ENCODE measurements around the gene RWDD4. TPM values are rescaled to one million over a fixed set of nuclear protein-coding genes. Genes with fewer than 3 reads are reported as not detected.

The RWDD4 gene
- total RNA-seq, 1 experiment from 2014 or later = 33.8 TPM

DNA sequence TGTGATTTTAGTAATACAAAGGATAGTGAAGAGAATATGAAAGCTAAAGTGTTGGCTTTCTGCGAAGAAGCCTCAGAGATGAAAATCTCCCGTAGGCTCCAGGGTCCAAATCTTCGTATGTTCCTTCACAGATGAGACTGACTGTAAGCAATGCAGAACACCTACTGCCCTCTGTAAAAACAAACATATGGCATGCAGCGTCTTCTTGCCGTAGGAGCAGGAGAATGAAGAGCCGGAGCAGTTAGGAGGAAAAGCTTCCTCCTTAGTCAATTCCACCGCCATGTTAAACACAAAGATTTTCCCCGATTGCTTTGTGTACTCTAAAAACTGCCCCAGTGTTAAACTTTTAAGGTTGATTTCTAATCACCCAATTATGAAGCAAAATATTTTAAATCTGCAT is 22.5 kb downstream of the RWDD4 start:
- POLR2A ChIA-PET (ENCODE audit: low non-redundant PET) = interaction anchor here (0.6 kb wide), 1 partner anchor 1943 kb away, joined by 3 read pairs; no protein-coding TSS in a partner anchor
- TF ChIP-seq EZH2 (IDR thresholded peaks at IDR 0.05; ENCODE audit: borderline replicate concordance, low read depth, low read length, poor library complexity, severe bottlenecking) = no peak
- TF ChIP-seq, protein P1, sequence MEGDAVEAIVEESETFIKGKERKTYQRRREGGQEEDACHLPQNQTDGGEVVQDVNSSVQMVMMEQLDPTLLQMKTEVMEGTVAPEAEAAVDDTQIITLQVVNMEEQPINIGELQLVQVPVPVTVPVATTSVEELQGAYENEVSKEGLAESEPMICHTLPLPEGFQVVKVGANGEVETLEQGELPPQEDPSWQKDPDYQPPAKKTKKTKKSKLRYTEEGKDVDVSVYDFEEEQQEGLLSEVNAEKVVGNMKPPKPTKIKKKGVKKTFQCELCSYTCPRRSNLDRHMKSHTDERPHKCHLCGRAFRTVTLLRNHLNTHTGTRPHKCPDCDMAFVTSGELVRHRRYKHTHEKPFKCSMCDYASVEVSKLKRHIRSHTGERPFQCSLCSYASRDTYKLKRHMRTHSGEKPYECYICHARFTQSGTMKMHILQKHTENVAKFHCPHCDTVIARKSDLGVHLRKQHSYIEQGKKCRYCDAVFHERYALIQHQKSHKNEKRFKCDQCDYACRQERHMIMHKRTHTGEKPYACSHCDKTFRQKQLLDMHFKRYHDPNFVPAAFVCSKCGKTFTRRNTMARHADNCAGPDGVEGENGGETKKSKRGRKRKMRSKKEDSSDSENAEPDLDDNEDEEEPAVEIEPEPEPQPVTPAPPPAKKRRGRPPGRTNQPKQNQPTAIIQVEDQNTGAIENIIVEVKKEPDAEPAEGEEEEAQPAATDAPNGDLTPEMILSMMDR (conservative IDR thresholded peaks at IDR 0.05; ENCODE audit: low read depth, low read length) = no peak
- no peak overlapping the region for H3K27ac ChIP-seq (ENCODE audit: low read depth, low read length, poor library complexity, severe bottlenecking)
- H3K36me3 ChIP-seq (ENCODE audit: insufficient read depth, low read length, poor library complexity, severe bottlenecking) = no peaks in the 10 kb centered on the region
- H3K4me3 ChIP-seq (ENCODE audit: low read depth, low read length, poor library complexity, severe bottlenecking) = no peak overlapping the region
- H3K9me3 ChIP-seq (ENCODE audit: low read depth, low read length, poor library complexity, severe bottlenecking) = no peaks in the 10 kb centered on the region
- no TSS peak for BruUV-seq (replicated peaks)
- no peak for DNase-seq (ENCODE audit: low spot score)
- H3K27me3 ChIP-seq (replicated peaks; ENCODE audit: insufficient read depth, low read depth, low read length, poor library complexity) = no peaks in the 10 kb centered on the region
- CTCF ChIA-PET = no interaction called here
- no peaks in the 10 kb centered on the region for H3K4me1 ChIP-seq (ENCODE audit: insufficient read depth, low read length, poor library complexity, severe bottlenecking)
- intact Hi-C loops (cut with micrococcal nuclease; ENCODE audit: unreplicated experiment) = no loop called here

DNA sequence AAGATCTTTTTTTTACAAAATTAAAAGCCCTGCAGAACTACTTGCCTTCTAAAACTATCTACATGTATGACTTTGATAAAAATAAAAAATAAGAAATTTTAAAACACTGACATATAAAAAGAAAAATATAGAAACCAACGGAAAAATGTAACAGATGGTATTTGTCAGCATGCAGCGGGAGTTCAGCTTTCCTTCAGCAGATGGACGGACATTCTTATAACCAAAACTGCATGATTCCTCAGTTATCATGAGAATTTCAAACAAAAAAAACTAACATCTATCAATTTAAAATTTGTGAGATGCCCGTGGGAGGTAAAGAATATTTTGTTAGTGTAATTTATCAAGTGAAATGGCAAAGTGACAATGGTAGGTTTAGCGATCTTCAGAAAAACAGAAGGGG is 23.2 kb downstream of the RWDD4 start:
- H3K27me3 ChIP-seq (replicated peaks; ENCODE audit: insufficient read depth, low read depth, low read length, poor library complexity) = no peaks in the 10 kb centered on the region
- CTCF ChIA-PET = no interaction called here
- no peak overlapping the region for H3K4me3 ChIP-seq (ENCODE audit: low read depth, low read length, poor library complexity, severe bottlenecking)
- intact Hi-C loops (cut with micrococcal nuclease; ENCODE audit: unreplicated experiment) = no loop called here
- TF ChIP-seq, protein P1 (conservative IDR thresholded peaks at IDR 0.05; ENCODE audit: low read depth, low read length) = no peak
- TF ChIP-seq EZH2 (IDR thresholded peaks at IDR 0.05; ENCODE audit: borderline replicate concordance, low read depth, low read length, poor library complexity, severe bottlenecking) = no peak
- H3K36me3 ChIP-seq (ENCODE audit: insufficient read depth, low read length, poor library complexity, severe bottlenecking) = no peaks in the 10 kb centered on the region
- BruUV-seq (replicated peaks) = no TSS peak
- H3K9me3 ChIP-seq (ENCODE audit: low read depth, low read length, poor library complexity, severe bottlenecking) = no peaks in the 10 kb centered on the region
- no peaks in the 10 kb centered on the region for H3K4me1 ChIP-seq (ENCODE audit: insufficient read depth, low read length, poor library complexity, severe bottlenecking)
- no peak for DNase-seq (ENCODE audit: low spot score)
- POLR2A ChIA-PET (ENCODE audit: low non-redundant PET) = no interaction called here
- H3K27ac ChIP-seq (ENCODE audit: low read depth, low read length, poor library complexity, severe bottlenecking) = no peak overlapping the region

DNA sequence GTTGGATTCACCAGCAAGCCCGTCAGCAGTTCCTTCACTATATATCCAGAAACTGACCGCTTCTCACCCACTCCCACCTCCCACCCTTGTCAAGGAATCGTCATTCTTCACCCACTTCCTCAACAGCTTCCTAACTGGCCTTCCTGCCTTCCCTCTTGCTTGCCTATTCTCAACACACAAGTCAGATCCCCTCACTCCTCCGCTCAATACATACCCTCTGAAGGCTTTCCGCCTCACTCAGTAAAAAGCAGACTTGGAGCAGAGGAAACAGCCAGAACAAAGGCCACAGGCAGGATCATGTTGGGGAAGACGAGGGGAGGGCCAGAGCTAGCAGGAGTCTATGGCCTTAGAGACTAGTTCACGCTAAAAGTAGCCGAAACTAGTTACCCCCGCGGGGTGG is 23.7 kb downstream of the RWDD4 start:
- POLR2A ChIA-PET (ENCODE audit: low non-redundant PET) = no interaction called here
- Histone ChIP-seq H3K9me3 (ENCODE audit: low read depth, low read length, poor library complexity, severe bottlenecking) (no peaks in the 10 kb centered on the region), H3K27ac (ENCODE audit: low read depth, low read length, poor library complexity, severe bottlenecking) (no peak overlapping the region), H3K36me3 (ENCODE audit: insufficient read depth, low read length, poor library complexity, severe bottlenecking) (no peaks in the 10 kb centered on the region), H3K27me3 (replicated peaks; ENCODE audit: insufficient read depth, low read depth, low read length, poor library complexity) (no peaks in the 10 kb centered on the region), H3K4me1 (ENCODE audit: insufficient read depth, low read length, poor library complexity, severe bottlenecking) (no peaks in the 10 kb centered on the region), H3K4me3 (ENCODE audit: low read depth, low read length, poor library complexity, severe bottlenecking) (no peak overlapping the region)
- no peak for DNase-seq (ENCODE audit: low spot score)
- CTCF ChIA-PET = no interaction called here
- intact Hi-C loops (cut with micrococcal nuclease; ENCODE audit: unreplicated experiment) = no loop called here
- no peak for TF ChIP-seq EZH2 (IDR thresholded peaks at IDR 0.05; ENCODE audit: borderline replicate concordance, low read depth, low read length, poor library complexity, severe bottlenecking)
- TF ChIP-seq, protein P1 (conservative IDR thresholded peaks at IDR 0.05; ENCODE audit: low read depth, low read length) = no peak
- BruUV-seq (replicated peaks) = no TSS peak

Measured in A673 (cell line).